Measurements from ENCODE around the gene KRT79. TPM values are rescaled to one million over a fixed set of nuclear protein-coding genes. Genes with fewer than 3 reads are reported as not detected.

Gene KRT79
- total and polyA plus RNA-seq, 2 experiments from 2014 or later = not detected

DNA sequence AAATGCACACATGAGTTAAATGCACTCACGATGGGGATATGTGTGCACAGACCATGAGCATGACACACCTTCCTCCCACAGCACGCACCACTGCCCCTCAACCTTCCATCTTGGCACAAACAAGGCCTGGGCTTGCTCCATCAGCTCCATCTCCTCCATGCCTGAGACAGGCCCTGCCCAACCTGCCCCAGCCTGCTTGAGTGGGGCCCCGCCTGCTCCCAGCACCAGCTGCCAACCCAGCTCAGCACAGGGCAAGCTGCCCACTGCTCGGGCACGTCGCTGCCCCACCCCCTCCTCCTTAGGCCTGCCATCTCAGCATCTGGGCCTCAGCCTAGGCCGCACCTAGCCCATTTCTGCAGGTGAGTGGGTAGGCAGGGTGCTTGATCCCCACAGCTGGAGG lies 42.3 kb upstream of the KRT79 start:
- Histone ChIP-seq H3K27me3 (peaks cover 19% of the 10 kb centered on the region), H3K36me3 (no peaks in the 10 kb centered on the region), H3K9me3 (ENCODE audit: low read depth) (no peaks in the 10 kb centered on the region), H3K4me3 (no peak overlapping the region), H3K27ac (no peak overlapping the region), H3K4me1 (ENCODE audit: low read depth) (no peaks in the 10 kb centered on the region)
- TF ChIP-seq, protein P1, sequence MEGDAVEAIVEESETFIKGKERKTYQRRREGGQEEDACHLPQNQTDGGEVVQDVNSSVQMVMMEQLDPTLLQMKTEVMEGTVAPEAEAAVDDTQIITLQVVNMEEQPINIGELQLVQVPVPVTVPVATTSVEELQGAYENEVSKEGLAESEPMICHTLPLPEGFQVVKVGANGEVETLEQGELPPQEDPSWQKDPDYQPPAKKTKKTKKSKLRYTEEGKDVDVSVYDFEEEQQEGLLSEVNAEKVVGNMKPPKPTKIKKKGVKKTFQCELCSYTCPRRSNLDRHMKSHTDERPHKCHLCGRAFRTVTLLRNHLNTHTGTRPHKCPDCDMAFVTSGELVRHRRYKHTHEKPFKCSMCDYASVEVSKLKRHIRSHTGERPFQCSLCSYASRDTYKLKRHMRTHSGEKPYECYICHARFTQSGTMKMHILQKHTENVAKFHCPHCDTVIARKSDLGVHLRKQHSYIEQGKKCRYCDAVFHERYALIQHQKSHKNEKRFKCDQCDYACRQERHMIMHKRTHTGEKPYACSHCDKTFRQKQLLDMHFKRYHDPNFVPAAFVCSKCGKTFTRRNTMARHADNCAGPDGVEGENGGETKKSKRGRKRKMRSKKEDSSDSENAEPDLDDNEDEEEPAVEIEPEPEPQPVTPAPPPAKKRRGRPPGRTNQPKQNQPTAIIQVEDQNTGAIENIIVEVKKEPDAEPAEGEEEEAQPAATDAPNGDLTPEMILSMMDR (IDR thresholded peaks at IDR 0.05; ENCODE audit: low read depth, low read length) = no peak
- no peak for DNase-seq (ENCODE audit: low read depth in 1 of 2, low spot score in 1 of 2)

DNA sequence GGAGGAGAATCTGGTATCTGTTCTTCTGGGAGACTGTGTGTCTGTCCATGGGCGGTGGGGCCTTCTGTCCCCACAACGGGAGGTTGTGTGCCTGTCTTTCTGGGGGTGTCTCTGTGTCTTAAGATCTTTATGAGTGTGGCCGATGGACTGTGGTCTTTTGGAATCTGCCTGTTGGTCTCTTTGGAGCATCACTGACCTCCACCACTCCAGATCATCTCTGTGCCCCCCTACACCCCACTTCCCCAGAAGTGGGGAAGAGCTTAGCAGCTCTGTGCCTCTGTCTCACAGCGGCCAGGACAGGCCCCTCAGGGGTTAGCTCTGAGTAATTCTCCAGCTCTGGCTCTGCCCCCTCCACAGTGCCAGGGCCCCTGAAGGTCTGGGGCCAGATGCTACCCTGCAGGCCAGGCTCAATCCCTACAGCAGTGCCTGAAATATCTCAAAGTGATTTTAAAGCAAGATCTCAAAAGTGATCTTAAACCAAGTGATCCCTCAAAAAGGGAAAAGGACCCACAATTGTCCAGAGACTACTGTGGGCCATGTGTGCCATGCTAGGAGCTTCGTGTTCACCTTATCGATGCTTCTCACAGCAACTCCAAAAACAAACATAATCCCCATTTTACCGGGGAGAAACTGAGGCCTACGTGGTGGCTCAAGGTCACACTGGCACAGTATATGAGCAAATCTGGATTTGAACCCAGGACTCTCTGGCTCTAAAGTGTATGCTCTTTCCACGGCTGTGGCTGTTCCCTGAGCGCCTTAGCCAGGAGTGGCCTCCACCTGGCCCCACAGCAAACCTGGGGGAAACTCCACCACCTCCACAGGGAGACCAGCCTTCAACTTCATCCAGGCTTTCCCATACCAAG lies 40.7 kb upstream of the KRT79 start:
- Histone ChIP-seq H3K4me1 (ENCODE audit: low read depth) (no peaks in the 10 kb centered on the region), H3K36me3 (no peaks in the 10 kb centered on the region), H3K4me3 (peak overlapping the region; percentile 11), H3K27ac (no peak overlapping the region), H3K27me3 (peaks cover 19% of the 10 kb centered on the region), H3K9me3 (ENCODE audit: low read depth) (no peaks in the 10 kb centered on the region)
- DNase-seq (ENCODE audit: low read depth in 1 of 2, low spot score in 1 of 2) = no peak
- TF ChIP-seq, protein P1 (IDR thresholded peaks at IDR 0.05; ENCODE audit: low read depth, low read length) = no peak

DNA sequence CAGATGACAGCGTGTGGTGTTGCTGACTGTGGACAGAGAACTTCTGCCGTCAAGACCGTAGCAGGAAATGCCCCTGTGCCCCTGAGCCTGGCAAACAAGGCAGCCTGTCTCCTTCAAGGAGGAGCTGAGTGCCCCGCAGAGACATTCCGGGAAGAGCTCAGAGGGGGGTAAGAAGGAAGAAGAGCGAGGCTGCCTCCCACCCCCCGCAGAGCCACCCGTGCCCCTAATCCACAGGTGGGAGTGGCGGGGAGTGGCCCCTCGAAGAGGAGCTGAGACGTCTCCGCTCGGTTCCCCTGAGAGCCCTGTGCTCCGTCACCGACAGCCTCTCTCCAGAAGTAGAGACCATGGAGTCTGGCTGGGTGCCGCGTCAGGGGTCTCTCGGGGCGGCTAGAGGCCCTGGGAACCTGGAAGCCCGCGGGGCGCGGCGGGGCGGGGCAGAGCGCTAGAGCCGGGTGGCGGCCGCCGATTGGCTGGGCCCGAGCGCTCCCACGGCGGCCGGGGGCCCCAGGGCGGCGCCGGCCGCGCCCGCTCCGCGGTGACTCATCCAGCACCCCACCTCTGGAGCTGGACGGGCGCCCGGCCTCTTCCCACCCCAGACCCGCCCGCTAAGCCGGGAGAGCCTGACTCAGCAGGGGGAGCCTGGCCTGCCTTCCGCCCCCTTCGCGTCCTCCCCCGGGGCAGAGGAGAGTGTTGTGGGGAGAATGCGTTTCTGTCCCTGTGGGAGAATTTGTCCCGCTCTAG lies 39.9 kb upstream of the KRT79 start:
- Histone ChIP-seq H3K36me3 (no peaks in the 10 kb centered on the region), H3K27me3 (peaks cover 19% of the 10 kb centered on the region), H3K4me1 (ENCODE audit: low read depth) (no peaks in the 10 kb centered on the region), H3K27ac (no peak overlapping the region), H3K9me3 (ENCODE audit: low read depth) (no peaks in the 10 kb centered on the region), H3K4me3 (peak overlapping the region; percentile 11)
- TF ChIP-seq, protein P1 (IDR thresholded peaks at IDR 0.05; ENCODE audit: low read depth, low read length) = no peak
- DNase-seq (ENCODE audit: low read depth in 1 of 2, low spot score in 1 of 2) = peak; percentile 67 to 94

DNA sequence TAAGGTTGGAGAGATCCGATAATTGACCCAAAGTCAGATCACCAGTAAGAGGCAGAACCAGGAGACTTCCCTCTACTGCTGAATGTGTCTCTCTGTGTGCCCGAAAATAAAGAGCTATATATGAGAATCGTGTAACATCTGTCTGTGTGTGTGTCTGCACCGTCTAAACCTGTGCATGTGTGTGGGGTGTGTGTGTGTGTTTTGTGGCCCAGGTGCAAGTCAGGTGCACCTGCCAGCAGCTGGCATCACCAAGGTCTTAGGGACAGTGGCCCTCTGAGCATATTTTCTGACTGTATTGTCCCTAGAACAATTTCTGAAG lies 39.4 kb upstream of the KRT79 start:
- H3K27me3 ChIP-seq = peaks cover 19% of the 10 kb centered on the region
- H3K36me3 ChIP-seq = no peaks in the 10 kb centered on the region
- no peak for DNase-seq (ENCODE audit: low read depth in 1 of 2, low spot score in 1 of 2)
- H3K4me1 ChIP-seq (ENCODE audit: low read depth) = no peaks in the 10 kb centered on the region
- H3K27ac ChIP-seq = no peak overlapping the region
- TF ChIP-seq, protein P1 (IDR thresholded peaks at IDR 0.05; ENCODE audit: low read depth, low read length) = no peak
- H3K4me3 ChIP-seq = no peak overlapping the region
- H3K9me3 ChIP-seq (ENCODE audit: low read depth) = no peaks in the 10 kb centered on the region

DNA sequence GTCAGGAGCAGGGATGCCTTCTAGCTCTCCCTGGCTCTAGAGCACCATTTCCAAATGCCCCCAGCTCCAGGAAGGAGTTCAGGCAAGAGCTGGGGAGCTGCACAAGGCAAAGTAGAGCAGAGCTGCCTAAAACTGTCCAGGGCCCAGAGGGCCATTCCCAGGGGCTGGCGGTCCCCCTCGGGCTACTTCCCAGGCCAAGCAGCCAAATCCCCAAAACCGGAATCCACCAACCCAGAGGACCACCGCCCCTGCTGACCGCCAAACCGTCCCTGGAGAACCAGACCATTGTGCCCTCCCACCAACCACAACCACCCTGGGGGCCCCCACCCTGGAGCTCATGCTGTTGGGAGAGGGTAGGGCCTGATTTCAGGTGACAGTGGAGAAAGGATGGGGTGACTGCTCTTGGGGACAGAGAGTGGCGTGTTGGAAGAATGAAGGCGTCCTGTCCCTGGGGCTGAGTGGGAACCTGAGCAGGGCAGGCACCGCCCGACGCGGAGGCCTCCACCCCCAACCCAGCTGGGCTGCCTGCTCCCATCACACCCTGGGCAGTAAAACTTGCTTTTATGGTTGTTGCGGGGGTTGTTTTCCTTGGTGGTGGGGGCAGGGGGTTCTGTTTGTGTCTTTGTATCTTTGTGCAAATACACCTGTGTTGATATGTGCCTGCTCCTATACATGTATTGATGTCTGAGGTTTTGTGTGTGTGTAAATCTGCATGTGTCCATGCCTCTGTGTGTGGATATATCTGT lies 38.7 kb upstream of the KRT79 start:
- Histone ChIP-seq H3K27ac (no peak overlapping the region), H3K4me1 (ENCODE audit: low read depth) (no peaks in the 10 kb centered on the region), H3K4me3 (no peak overlapping the region), H3K36me3 (no peaks in the 10 kb centered on the region), H3K27me3 (peaks cover 19% of the 10 kb centered on the region), H3K9me3 (ENCODE audit: low read depth) (no peaks in the 10 kb centered on the region)
- TF ChIP-seq, protein P1 (IDR thresholded peaks at IDR 0.05; ENCODE audit: low read depth, low read length) = no peak
- DNase-seq (ENCODE audit: low read depth in 1 of 2, low spot score in 1 of 2) = no peak
